Measurements from ENCODE around the gene CYP4F2. TPM values are rescaled to one million over a fixed set of nuclear protein-coding genes. Genes with fewer than 3 reads are reported as not detected.

The CYP4F2 gene, protein sequence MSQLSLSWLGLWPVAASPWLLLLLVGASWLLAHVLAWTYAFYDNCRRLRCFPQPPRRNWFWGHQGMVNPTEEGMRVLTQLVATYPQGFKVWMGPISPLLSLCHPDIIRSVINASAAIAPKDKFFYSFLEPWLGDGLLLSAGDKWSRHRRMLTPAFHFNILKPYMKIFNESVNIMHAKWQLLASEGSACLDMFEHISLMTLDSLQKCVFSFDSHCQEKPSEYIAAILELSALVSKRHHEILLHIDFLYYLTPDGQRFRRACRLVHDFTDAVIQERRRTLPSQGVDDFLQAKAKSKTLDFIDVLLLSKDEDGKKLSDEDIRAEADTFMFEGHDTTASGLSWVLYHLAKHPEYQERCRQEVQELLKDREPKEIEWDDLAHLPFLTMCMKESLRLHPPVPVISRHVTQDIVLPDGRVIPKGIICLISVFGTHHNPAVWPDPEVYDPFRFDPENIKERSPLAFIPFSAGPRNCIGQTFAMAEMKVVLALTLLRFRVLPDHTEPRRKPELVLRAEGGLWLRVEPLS
- total RNA-seq, result not detected in 2 replicates

DNA sequence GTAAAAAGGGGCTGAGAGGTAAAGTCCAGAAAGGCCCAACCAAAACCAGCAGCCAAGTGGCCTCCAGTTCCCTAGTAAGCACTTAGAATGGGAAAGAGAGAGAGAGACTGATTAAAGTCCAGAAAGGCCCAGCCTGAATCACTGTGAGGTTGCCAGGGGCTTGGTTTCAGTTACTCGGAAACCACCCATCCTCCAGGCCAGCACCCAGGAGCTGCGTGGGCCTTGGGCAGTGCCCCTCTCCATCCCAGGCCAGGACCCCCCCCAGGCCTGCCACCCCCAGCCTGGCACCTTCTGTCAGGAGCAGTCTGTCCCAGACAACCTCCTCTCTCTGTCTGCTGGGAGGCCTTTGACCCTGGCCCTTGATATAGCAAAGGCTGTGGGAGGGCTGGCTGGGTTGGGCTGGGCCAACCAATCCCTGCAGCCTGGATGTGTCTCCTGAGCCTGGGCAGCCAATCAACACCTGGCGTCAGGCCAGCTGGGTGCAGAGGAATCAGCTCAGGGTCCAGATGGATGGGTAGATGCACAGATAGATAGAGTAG is at the start of gene CYP4F2:
CYP4F2 (minus strand) TSS at position 337 of the 539 bp plus-strand sequence. CDS start 463 bp downstream, outside the sequence.

DNA sequence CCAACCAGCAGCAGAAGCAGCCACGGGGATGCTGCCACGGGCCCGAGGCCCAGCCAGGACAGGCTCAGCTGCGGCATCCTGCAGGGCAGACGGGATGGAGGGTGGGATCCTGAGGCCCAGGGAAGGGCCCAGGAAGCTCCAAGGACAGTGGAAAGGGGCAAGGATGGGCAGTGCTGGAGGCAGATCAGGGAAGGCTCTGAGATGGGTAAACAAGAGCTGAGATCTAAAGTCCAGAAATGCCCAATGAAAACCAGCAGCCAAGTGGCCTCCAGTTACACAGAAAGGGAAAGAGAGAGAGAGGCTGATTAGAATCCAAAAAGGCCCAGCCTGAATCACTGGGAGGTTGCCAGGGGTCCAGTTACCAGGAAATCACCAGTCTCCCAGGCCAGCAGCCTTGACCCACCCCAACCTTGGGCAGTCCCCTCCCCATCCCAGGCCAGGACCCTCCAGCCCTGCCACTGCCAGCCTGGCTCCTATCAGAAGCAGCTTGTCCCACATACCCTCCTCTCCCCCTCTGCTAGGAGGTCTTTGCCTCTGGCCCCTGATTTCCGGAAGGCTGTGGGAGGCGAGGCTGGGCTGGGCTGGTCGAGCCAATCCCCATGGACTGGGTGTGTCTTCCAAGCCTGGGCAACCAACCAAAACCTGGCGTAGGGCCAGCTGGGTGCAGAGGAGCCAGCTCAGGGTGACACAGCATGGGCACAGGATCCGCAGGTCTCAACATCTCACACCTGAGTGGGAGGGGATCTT is 36.6 kb upstream of the CYP4F2 start, which contains the start of gene CYP4F11:
CYP4F11 (minus strand) TSS at position 198 of the 747 bp plus-strand sequence; CDS start at position 77, 121 bp downstream.

Other genes starting within 250 kb of the CYP4F2 start
- not detected in 2 replicates for gene CYP4F12, start 225.0 kb downstream of the CYP4F2 start, total RNA-seq
- gene OR10H2, start 170.1 kb downstream of the CYP4F2 start, total RNA-seq, result not detected in 2 replicates
- gene OR10H3, start 160.1 kb downstream of the CYP4F2 start, total RNA-seq, result not detected in 2 replicates
- not detected in 2 replicates for gene OR10H5, start 110.4 kb downstream of the CYP4F2 start, total RNA-seq
- not detected in 2 replicates for gene OR10H1, start 82.4 kb downstream of the CYP4F2 start, total RNA-seq
- not detected in 2 replicates for gene CYP4F11, start 36.5 kb upstream of the CYP4F2 start, total RNA-seq
- not detected in 2 replicates for gene OR10H4, start 50.9 kb upstream of the CYP4F2 start, total RNA-seq
- gene TPM4, start 178.4 kb upstream of the CYP4F2 start, total RNA-seq, result 727 and 762 TPM in 2 replicates
- 60.1 and 80.9 TPM in 2 replicates for gene RAB8A, start 213.8 kb upstream of the CYP4F2 start, total RNA-seq
- gene HSH2D, start 245.6 kb upstream of the CYP4F2 start, total RNA-seq, result 0.30 TPM in 1 of 2 replicates, not detected in the other